Measurements from ENCODE around the gene SHPK. TPM values are rescaled to one million over a fixed set of nuclear protein-coding genes. Genes with fewer than 3 reads are reported as not detected.

The SHPK gene, protein sequence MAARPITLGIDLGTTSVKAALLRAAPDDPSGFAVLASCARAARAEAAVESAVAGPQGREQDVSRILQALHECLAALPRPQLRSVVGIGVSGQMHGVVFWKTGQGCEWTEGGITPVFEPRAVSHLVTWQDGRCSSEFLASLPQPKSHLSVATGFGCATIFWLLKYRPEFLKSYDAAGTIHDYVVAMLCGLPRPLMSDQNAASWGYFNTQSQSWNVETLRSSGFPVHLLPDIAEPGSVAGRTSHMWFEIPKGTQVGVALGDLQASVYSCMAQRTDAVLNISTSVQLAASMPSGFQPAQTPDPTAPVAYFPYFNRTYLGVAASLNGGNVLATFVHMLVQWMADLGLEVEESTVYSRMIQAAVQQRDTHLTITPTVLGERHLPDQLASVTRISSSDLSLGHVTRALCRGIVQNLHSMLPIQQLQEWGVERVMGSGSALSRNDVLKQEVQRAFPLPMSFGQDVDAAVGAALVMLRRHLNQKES
- 1 to 10 TPM; 7.2 to 8.5 TPM for polyA plus RNA-seq

DNA sequence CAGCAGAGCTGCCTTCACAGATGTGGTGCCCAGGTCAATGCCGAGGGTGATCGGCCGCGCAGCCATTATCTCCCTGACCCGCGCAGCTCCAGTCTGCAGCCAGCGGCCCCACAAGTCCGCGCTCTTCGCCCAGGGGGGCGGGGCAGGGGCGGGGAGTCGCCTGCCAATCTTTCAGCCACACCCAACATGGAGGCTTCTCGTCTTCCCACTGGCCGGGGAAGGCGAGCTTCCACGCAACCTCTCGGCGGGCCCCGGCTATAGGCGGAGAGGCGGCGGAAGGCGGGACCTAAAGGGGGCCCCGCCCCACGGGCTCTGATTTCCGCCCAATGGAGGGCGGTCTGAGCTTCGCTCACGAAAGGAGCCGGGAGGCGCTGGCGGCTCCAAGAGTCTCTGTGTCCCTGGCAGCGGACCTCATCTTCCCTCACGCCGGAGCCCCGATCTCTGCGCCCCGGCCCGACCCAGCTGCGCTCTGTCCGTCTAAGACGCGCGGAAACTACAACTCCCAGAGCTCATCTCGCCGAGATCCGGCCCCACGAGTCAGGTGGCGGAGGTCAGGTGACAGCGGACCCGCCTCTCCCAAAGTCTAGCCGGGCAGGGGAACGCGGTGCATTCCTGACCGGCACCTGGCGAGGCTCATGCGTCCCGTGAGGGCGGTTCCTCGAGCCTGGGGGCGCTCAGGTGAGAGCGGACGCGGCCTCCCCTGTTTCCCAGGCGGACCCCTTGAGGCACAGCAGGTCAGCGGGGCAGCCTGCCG, at the start of gene SHPK, which contains the start of gene CTNS:
SHPK (minus strand) TSS at position 97 of the 754 bp plus-strand sequence; CDS start at position 66, 31 bp downstream.
CTNS (plus strand) TSS at position 607 of the 754 bp plus-strand sequence. CDS start 3,447 bp downstream, outside the sequence.
- Histone ChIP-seq H3K27me3 (ENCODE audit: control insufficient read depth in 1 of 2, insufficient read depth in 2 of 2, low read length in 2 of 2) (no peaks in the 10 kb centered on the region), H3K36me3 (ENCODE audit: control insufficient read depth in 2 of 2, insufficient read depth in 2 of 2, low read length in 1 of 2) (peaks cover 0 to 8% of the 10 kb centered on the region in 2 donors), H3K27ac (ENCODE audit: low read depth in 2 of 2, low read length in 1 of 2) (peak within 1 kb of the TSS; percentile 95 to 99), H3K4me1 (ENCODE audit: control insufficient read depth in 2 of 2, insufficient read depth in 2 of 2, low read length in 1 of 2) (no peaks in the 10 kb centered on the region), H3K4me3 (ENCODE audit: low read depth in 1 of 2, low read length in 2 of 2) (peak within 1 kb of the TSS; percentile 67 to 85), H3K9me3 (ENCODE audit: control insufficient read depth in 2 of 2, insufficient read depth in 1 of 2, low read depth in 1 of 2, low read length in 1 of 2) (no peaks in the 10 kb centered on the region)
- 0 to 1% methylated on average over 65 to 68 of the region's 68 CpGs for WGBS, 2 donors

DNA sequence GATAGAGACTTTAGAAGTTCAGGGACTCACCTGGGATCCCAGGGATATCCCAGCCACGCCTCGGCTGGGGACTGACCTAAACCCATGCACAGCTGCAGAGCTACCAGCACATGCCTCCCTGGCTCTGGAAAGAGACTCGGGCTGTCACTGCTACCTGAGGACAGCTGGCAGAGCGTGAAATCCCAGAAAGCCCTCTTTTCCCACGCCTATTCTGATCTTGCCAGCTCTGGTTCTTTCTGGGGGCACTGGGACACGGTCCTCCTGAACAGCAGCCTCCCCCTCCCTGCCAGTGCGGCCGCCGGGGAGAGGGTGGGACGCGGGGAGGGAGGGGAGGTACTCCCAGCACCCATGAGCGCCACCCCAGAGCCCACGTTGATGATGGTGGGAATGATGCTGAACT, 49.1 kb upstream of the SHPK start:
- Histone ChIP-seq H3K4me1 (ENCODE audit: control insufficient read depth in 2 of 2, insufficient read depth in 2 of 2, low read length in 1 of 2) (no peaks in the 10 kb centered on the region), H3K27me3 (ENCODE audit: control insufficient read depth in 1 of 2, insufficient read depth in 2 of 2, low read length in 2 of 2) (peaks cover 0 to 2% of the 10 kb centered on the region in 2 donors), H3K36me3 (ENCODE audit: control insufficient read depth in 2 of 2, insufficient read depth in 2 of 2, low read length in 1 of 2) (no peaks in the 10 kb centered on the region), H3K27ac (ENCODE audit: low read depth in 2 of 2, low read length in 1 of 2) (no peak overlapping the region), H3K9me3 (ENCODE audit: control insufficient read depth in 2 of 2, insufficient read depth in 1 of 2, low read depth in 1 of 2, low read length in 1 of 2) (no peaks in the 10 kb centered on the region), H3K4me3 (ENCODE audit: low read depth in 1 of 2, low read length in 2 of 2) (no peak overlapping the region)
- 23 to 36% methylated on average over 13 of the region's 13 CpGs for WGBS, 2 donors

DNA sequence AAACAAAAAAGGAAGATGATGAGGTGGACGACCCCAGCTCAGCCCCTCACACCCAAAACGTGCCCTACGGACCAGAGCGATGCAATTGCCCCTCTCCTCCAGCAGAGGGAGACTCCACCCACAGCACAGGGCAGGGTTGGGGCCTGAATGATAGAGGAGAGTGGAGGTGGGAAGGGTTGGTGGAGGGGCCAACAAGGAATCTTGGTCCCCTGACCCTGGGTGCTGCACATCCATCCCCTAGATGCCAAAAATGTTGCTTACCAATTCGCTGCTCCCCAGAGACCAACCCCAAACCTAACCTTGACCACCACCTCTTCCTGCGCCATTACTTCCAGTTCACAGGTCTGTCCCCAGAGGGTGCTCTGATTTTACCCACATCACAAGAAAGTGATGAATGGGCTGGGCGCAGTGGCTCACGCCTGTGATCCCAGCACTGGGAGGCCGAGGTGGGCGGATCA, 47.0 kb upstream of the SHPK start:
- Histone ChIP-seq H3K9me3 (ENCODE audit: control insufficient read depth in 2 of 2, insufficient read depth in 1 of 2, low read depth in 1 of 2, low read length in 1 of 2) (no peaks in the 10 kb centered on the region), H3K4me3 (ENCODE audit: low read depth in 1 of 2, low read length in 2 of 2) (no peak overlapping the region), H3K4me1 (ENCODE audit: control insufficient read depth in 2 of 2, insufficient read depth in 2 of 2, low read length in 1 of 2) (peaks cover 0 to 5% of the 10 kb centered on the region in 2 donors), H3K27me3 (ENCODE audit: control insufficient read depth in 1 of 2, insufficient read depth in 2 of 2, low read length in 2 of 2) (peaks cover 0 to 2% of the 10 kb centered on the region in 2 donors), H3K27ac (ENCODE audit: low read depth in 2 of 2, low read length in 1 of 2) (no peak overlapping the region), H3K36me3 (ENCODE audit: control insufficient read depth in 2 of 2, insufficient read depth in 2 of 2, low read length in 1 of 2) (no peaks in the 10 kb centered on the region)
- WGBS, 2 donors: 29 to 33% methylated on average over 10 of the region's 10 CpGs

DNA sequence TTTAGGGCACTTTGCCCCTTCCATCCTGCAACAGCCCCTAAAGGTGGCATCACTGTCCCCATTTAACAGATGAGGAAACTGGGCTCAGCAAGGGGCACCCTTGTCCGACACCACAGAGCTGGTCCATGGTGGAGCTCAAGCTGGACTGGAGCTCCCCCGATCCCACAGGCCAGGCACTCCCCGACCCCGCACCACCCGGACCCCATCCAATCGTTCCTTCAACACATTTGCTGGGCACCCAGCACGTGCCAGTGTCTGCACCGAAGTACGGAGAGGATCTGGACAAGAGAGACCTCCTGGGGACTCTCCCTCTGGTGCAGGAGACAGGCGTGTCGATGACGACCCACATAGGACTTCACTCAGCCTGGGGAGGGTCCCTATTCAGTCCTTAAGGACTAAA, 46.0 kb upstream of the SHPK start:
- no peak overlapping the region for H3K4me3 ChIP-seq (ENCODE audit: low read depth in 1 of 2, low read length in 2 of 2)
- WGBS, 2 donors: 88 to 89% methylated on average over 12 of the region's 12 CpGs
- peaks cover 0 to 5% of the 10 kb centered on the region in 2 donors for H3K4me1 ChIP-seq (ENCODE audit: control insufficient read depth in 2 of 2, insufficient read depth in 2 of 2, low read length in 1 of 2)
- H3K36me3 ChIP-seq (ENCODE audit: control insufficient read depth in 2 of 2, insufficient read depth in 2 of 2, low read length in 1 of 2): no peaks in the 10 kb centered on the region
- H3K27ac ChIP-seq (ENCODE audit: low read depth in 2 of 2, low read length in 1 of 2): no peak overlapping the region
- no peaks in the 10 kb centered on the region for H3K9me3 ChIP-seq (ENCODE audit: control insufficient read depth in 2 of 2, insufficient read depth in 1 of 2, low read depth in 1 of 2, low read length in 1 of 2)
- H3K27me3 ChIP-seq (ENCODE audit: control insufficient read depth in 1 of 2, insufficient read depth in 2 of 2, low read length in 2 of 2): peaks cover 0 to 2% of the 10 kb centered on the region in 2 donors

DNA sequence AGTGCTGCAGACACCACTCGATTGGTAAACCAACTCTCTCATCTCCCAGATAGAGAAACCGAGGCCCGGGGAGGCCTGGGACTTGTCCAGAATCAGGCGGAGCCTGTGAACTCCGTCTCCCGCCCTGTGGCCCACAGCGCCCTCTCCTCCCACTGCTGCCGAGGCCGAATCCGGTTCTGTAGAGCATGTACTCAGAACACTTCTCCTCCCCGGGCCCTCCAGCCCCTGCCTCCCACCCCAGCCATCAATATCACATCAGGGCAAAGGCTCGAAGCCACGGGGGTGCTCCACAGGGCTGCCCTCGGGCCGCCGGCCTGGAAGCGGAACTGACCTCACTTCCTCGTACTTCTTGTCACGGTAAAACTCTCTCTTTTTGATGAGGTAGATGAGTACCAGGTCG, 45.5 kb upstream of the SHPK start:
- H3K4me1 ChIP-seq (ENCODE audit: control insufficient read depth in 2 of 2, insufficient read depth in 2 of 2, low read length in 1 of 2): peaks cover 0 to 5% of the 10 kb centered on the region in 2 donors
- H3K27ac ChIP-seq (ENCODE audit: low read depth in 2 of 2, low read length in 1 of 2): no peak overlapping the region
- WGBS, 2 donors: 75 to 79% methylated on average over 20 of the region's 20 CpGs
- H3K4me3 ChIP-seq (ENCODE audit: low read depth in 1 of 2, low read length in 2 of 2): no peak overlapping the region
- H3K36me3 ChIP-seq (ENCODE audit: control insufficient read depth in 2 of 2, insufficient read depth in 2 of 2, low read length in 1 of 2): no peaks in the 10 kb centered on the region
- no peaks in the 10 kb centered on the region for H3K9me3 ChIP-seq (ENCODE audit: control insufficient read depth in 2 of 2, insufficient read depth in 1 of 2, low read depth in 1 of 2, low read length in 1 of 2)
- H3K27me3 ChIP-seq (ENCODE audit: control insufficient read depth in 1 of 2, insufficient read depth in 2 of 2, low read length in 2 of 2): peaks cover 0 to 2% of the 10 kb centered on the region in 2 donors

DNA sequence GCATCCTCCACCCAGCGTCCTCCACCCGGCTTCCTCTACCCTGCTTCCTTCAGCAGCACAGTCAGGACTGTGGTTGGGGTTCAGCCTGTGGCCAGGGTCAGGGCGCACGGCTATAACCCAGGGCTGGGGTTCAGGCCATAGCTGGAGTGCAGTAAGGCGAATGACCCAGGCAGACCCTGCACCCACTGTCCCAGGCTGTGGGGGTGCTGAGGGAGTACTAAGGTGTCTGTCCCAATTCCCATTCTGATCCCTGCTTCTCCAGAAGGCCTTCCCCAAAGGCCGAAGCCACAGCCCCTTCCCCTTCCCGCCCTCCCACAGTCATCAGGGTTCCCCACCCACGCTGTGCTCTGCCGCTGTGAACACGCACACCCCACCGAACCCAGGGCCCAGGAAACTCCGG, 45.0 kb upstream of the SHPK start:
- H3K27me3 ChIP-seq (ENCODE audit: control insufficient read depth in 1 of 2, insufficient read depth in 2 of 2, low read length in 2 of 2): peaks cover 0 to 2% of the 10 kb centered on the region in 2 donors
- WGBS, 2 donors: 84 to 91% methylated on average over 12 of the region's 12 CpGs
- no peak overlapping the region for H3K4me3 ChIP-seq (ENCODE audit: low read depth in 1 of 2, low read length in 2 of 2)
- H3K27ac ChIP-seq (ENCODE audit: low read depth in 2 of 2, low read length in 1 of 2): no peak overlapping the region
- peaks cover 0 to 5% of the 10 kb centered on the region in 2 donors for H3K4me1 ChIP-seq (ENCODE audit: control insufficient read depth in 2 of 2, insufficient read depth in 2 of 2, low read length in 1 of 2)
- no peaks in the 10 kb centered on the region for H3K9me3 ChIP-seq (ENCODE audit: control insufficient read depth in 2 of 2, insufficient read depth in 1 of 2, low read depth in 1 of 2, low read length in 1 of 2)
- H3K36me3 ChIP-seq (ENCODE audit: control insufficient read depth in 2 of 2, insufficient read depth in 2 of 2, low read length in 1 of 2): no peaks in the 10 kb centered on the region

DNA sequence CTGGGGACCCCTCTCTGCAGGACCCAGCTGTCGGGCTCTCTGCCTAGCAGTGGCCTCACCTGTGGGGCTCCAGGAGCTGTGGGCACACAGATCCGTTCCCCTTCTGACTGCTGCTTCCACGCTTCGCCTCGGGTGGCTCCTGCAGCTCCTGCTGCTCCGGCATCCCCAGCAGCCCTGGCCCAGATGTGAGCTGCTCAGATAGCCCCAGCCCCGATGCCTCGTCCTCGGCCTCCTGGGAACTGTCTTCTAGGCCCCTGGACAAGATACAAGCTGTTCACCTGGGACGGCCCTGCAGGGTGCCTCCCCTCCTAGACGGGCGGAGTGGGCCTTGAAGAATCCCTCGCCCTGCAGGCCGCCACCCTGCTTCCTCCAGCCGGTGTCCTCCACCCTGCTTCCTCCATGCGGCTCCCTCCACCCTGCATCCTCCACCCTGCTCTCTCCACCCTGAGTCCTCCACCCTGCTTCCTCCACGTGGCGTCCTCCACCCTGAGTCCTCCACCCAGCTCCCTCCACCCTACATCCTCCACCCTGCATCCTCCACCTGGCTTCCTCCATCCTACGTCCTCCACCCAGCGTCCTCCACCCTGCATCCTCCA, 43.6 kb upstream of the SHPK start:
- Histone ChIP-seq H3K27ac (ENCODE audit: low read depth in 2 of 2, low read length in 1 of 2) (no peak overlapping the region), H3K4me1 (ENCODE audit: control insufficient read depth in 2 of 2, insufficient read depth in 2 of 2, low read length in 1 of 2) (peaks cover 0 to 5% of the 10 kb centered on the region in 2 donors), H3K27me3 (ENCODE audit: control insufficient read depth in 1 of 2, insufficient read depth in 2 of 2, low read length in 2 of 2) (no peaks in the 10 kb centered on the region), H3K4me3 (ENCODE audit: low read depth in 1 of 2, low read length in 2 of 2) (no peak overlapping the region), H3K36me3 (ENCODE audit: control insufficient read depth in 2 of 2, insufficient read depth in 2 of 2, low read length in 1 of 2) (no peaks in the 10 kb centered on the region), H3K9me3 (ENCODE audit: control insufficient read depth in 2 of 2, insufficient read depth in 1 of 2, low read depth in 1 of 2, low read length in 1 of 2) (no peaks in the 10 kb centered on the region)
- 51 to 53% methylated on average over 19 to 20 of the region's 20 CpGs for WGBS, 2 donors

DNA sequence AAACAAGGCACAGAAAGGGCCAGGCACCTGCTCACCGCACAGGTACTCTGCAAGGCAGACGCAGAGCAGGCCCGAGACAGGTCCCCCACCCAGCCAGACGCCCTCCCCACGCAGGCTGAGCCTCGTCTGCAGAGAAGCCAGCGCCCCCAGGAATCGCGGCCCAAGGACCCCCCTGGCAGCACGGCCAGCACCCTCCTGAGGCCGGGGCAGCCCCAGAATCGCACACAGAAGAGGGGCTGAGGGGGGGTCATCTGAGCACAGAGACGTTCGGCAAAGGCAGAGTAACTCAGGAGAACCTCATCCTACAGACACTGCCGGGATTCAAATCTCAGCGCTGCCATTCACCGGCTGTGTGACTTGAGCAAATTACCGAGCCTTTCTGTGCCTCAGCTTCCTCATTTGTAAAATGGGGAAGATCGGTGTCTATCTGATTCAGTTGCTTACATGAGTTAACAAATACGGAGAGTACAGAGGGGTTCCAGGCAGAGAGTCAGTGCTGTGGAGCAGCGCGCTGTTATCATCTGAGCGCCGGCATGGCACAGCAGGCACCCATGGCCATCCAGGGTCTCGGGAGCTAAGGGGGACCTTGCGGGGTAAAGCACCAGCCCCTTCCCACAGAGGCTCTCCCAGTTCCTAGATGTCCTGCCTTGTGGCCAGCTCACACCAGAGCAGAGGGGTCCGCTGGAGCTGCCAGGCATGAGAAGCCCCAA, 42.9 kb upstream of the SHPK start:
- Histone ChIP-seq H3K4me1 (ENCODE audit: control insufficient read depth in 2 of 2, insufficient read depth in 2 of 2, low read length in 1 of 2) (peaks cover 0 to 5% of the 10 kb centered on the region in 2 donors), H3K27me3 (ENCODE audit: control insufficient read depth in 1 of 2, insufficient read depth in 2 of 2, low read length in 2 of 2) (no peaks in the 10 kb centered on the region), H3K9me3 (ENCODE audit: control insufficient read depth in 2 of 2, insufficient read depth in 1 of 2, low read depth in 1 of 2, low read length in 1 of 2) (no peaks in the 10 kb centered on the region), H3K4me3 (ENCODE audit: low read depth in 1 of 2, low read length in 2 of 2) (no peak overlapping the region), H3K27ac (ENCODE audit: low read depth in 2 of 2, low read length in 1 of 2) (no peak overlapping the region), H3K36me3 (ENCODE audit: control insufficient read depth in 2 of 2, insufficient read depth in 2 of 2, low read length in 1 of 2) (no peaks in the 10 kb centered on the region)
- 86 to 90% methylated on average over 27 of the region's 27 CpGs for WGBS, 2 donors
